ENCODE data around the gene THRB. TPM values are rescaled to one million over a fixed set of nuclear protein-coding genes. Genes with fewer than 3 reads are reported as not detected.

The THRB gene
- total and polyA plus RNA-seq, 2 experiments from 2014 or later: 26.8 to 60.0 TPM

DNA sequence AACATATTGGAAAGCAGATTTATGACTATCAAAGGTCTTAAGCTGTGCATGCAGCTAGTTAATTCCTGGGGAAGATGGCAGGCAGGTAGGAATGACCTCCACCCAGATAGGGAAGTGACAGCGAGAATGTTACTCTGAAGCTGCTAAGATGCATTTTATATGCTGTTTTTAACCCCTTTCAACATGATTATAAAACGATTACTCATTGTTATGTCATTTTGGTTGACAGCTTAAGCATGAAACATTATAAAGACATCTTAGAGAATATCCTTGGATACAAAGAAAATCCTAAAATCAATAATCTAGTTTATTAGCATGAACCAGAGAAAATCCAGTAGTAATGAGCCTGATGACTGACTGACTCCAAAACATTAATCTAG lies 329.1 kb downstream of the THRB start:
- Histone ChIP-seq H3K27me3 (no peaks in the 10 kb centered on the region), H2AFZ (no peak overlapping the region), H3K9me2 (replicated peaks; ENCODE audit: insufficient read depth) (no peaks in the 10 kb centered on the region), H3K9me3 (ENCODE audit: low read depth) (no peaks in the 10 kb centered on the region), H3K36me3 (replicated peaks; ENCODE audit: insufficient read depth, low read depth) (no peaks in the 10 kb centered on the region), H3K4me3 (no peak overlapping the region), H3K4me2 (no peak overlapping the region), H4K20me1 (ENCODE audit: insufficient read depth, poor library complexity, severe bottlenecking) (no peaks in the 10 kb centered on the region), H3K4me1 (ENCODE audit: insufficient read depth) (no peaks in the 10 kb centered on the region), H3K27ac (no peak overlapping the region), H3K79me2 (peaks cover 2% of the 10 kb centered on the region)
- no peak for DNase-seq (ENCODE audit: low spot score)
- TF ChIP-seq EZH2 (IDR thresholded peaks at IDR 0.05; ENCODE audit: borderline replicate concordance) (no peak), EZH2phosphoT487 (IDR thresholded peaks at IDR 0.05; ENCODE audit: low read depth, severe bottlenecking, unreplicated experiment) (no peak)
- TF ChIP-seq, protein P1, sequence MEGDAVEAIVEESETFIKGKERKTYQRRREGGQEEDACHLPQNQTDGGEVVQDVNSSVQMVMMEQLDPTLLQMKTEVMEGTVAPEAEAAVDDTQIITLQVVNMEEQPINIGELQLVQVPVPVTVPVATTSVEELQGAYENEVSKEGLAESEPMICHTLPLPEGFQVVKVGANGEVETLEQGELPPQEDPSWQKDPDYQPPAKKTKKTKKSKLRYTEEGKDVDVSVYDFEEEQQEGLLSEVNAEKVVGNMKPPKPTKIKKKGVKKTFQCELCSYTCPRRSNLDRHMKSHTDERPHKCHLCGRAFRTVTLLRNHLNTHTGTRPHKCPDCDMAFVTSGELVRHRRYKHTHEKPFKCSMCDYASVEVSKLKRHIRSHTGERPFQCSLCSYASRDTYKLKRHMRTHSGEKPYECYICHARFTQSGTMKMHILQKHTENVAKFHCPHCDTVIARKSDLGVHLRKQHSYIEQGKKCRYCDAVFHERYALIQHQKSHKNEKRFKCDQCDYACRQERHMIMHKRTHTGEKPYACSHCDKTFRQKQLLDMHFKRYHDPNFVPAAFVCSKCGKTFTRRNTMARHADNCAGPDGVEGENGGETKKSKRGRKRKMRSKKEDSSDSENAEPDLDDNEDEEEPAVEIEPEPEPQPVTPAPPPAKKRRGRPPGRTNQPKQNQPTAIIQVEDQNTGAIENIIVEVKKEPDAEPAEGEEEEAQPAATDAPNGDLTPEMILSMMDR (IDR thresholded peaks at IDR 0.05; ENCODE audit: poor library complexity): no peak
- WGBS (ENCODE audit: low lambda C conversion rate, missing lambda C conversion rate): 87% methylated on average over 2 of the region's 2 CpGs

DNA sequence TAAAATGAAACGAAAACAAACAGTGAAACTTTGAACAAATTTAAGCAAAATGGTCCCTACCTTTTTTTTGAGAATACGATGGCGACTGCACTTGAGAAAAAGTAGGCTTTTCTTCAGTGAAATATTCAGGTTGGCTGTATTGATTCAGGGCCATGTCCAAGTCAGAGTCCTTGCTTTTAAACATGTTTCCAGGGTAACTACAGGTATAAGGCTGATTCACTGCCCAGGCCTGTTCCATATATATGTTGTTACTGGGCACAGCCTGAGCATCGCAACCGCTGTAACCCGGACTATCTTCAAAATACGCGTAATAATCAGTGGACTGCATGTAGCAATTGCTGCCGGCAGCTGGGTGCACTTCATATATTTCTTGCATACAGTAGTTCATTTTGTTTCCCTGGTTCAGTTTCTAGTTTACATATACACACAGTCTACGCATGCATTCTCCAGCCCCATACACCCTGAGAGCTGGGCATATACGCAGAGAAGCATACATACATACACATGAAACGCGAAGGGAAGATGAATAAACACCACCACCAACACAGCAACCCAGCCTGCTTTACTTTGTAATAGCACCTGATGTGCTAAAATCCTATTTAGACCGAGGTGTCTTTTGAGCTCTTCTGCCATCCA lies 329.6 kb downstream of the THRB start:
- Histone ChIP-seq H3K27ac (no peak overlapping the region), H3K4me2 (no peak overlapping the region), H3K27me3 (no peaks in the 10 kb centered on the region), H2AFZ (no peak overlapping the region), H4K20me1 (ENCODE audit: insufficient read depth, poor library complexity, severe bottlenecking) (no peaks in the 10 kb centered on the region), H3K4me1 (ENCODE audit: insufficient read depth) (no peaks in the 10 kb centered on the region), H3K9me3 (ENCODE audit: low read depth) (no peaks in the 10 kb centered on the region), H3K9me2 (replicated peaks; ENCODE audit: insufficient read depth) (no peaks in the 10 kb centered on the region), H3K79me2 (peaks cover 2% of the 10 kb centered on the region), H3K36me3 (replicated peaks; ENCODE audit: insufficient read depth, low read depth) (no peaks in the 10 kb centered on the region), H3K4me3 (no peak overlapping the region)
- TF ChIP-seq EZH2phosphoT487 (IDR thresholded peaks at IDR 0.05; ENCODE audit: low read depth, severe bottlenecking, unreplicated experiment) (no peak), EZH2 (IDR thresholded peaks at IDR 0.05; ENCODE audit: borderline replicate concordance) (no peak)
- TF ChIP-seq, protein P1 (IDR thresholded peaks at IDR 0.05; ENCODE audit: poor library complexity): no peak
- WGBS (ENCODE audit: low lambda C conversion rate, missing lambda C conversion rate): 95% methylated on average over 14 of the region's 14 CpGs
- DNase-seq (ENCODE audit: low spot score): no peak

DNA sequence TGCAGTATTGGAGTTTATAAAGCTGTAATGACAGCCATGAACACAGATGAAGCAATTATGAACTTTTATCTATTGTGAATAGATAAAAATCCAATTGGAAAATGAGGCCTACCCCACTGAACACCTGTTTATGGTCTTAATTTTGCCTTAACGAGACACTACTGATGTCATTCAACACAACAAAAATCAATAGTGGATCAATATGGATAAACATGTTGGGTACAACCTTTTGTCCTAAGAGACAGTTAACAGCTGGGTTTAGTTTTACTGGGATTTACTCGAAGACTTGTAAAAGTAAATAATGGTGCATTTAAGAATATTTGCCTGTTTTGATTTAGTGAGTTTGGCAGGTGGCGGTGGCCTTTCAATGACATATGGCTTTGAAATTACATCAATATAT lies 331.7 kb downstream of the THRB start:
- no peak overlapping the region for H3K4me3 ChIP-seq
- no peak for DNase-seq (ENCODE audit: low spot score)
- H3K4me2 ChIP-seq: no peak overlapping the region
- WGBS (ENCODE audit: low lambda C conversion rate, missing lambda C conversion rate): 65% methylated on average over 3 of the region's 3 CpGs
- H3K79me2 ChIP-seq: no peaks in the 10 kb centered on the region
- no peaks in the 10 kb centered on the region for H3K4me1 ChIP-seq (ENCODE audit: insufficient read depth)
- H3K9me2 ChIP-seq (replicated peaks; ENCODE audit: insufficient read depth): no peaks in the 10 kb centered on the region
- H3K27ac ChIP-seq: no peak overlapping the region
- H4K20me1 ChIP-seq (ENCODE audit: insufficient read depth, poor library complexity, severe bottlenecking): no peaks in the 10 kb centered on the region
- H2AFZ ChIP-seq: no peak overlapping the region
- no peaks in the 10 kb centered on the region for H3K27me3 ChIP-seq
- H3K9me3 ChIP-seq (ENCODE audit: low read depth): no peaks in the 10 kb centered on the region
- TF ChIP-seq EZH2 (IDR thresholded peaks at IDR 0.05; ENCODE audit: borderline replicate concordance) (no peak), EZH2phosphoT487 (IDR thresholded peaks at IDR 0.05; ENCODE audit: low read depth, severe bottlenecking, unreplicated experiment) (no peak)
- TF ChIP-seq, protein P1 (IDR thresholded peaks at IDR 0.05; ENCODE audit: poor library complexity): no peak
- no peaks in the 10 kb centered on the region for H3K36me3 ChIP-seq (replicated peaks; ENCODE audit: insufficient read depth, low read depth)
